Astrocyte of the cerebellum (primary cell): ENCODE results near the gene PSAPL1.

ENCODE experiments used
- DNase-seq: peaks from one replicate; pipeline ENCODE4 v3.0.0-alpha.2; 2011; ENCODE audit warnings: low read depth
- H3K4me3 ChIP-seq: 2 replicates; pipeline ENCODE4 v1.5.1; 2011; ENCODE audit warnings: mild to moderate bottlenecking, low read depth, low read length, moderate library complexity
- in situ Hi-C: cut with HindIII; loops from 2 replicates; pipeline ENCODE4 v1.10.0; 2017; ENCODE audit warnings: low sequenced_read_pairs
- TF ChIP-seq, protein P1 (sequence below): IDR thresholded peaks from 2 replicates; pipeline ENCODE4 v1.5.1; 2012; ENCODE audit warnings: low read length, low read depth, moderate library complexity, mild to moderate bottlenecking; ENCODE audit errors: missing control alignments

Gene PSAPL1

DNA sequence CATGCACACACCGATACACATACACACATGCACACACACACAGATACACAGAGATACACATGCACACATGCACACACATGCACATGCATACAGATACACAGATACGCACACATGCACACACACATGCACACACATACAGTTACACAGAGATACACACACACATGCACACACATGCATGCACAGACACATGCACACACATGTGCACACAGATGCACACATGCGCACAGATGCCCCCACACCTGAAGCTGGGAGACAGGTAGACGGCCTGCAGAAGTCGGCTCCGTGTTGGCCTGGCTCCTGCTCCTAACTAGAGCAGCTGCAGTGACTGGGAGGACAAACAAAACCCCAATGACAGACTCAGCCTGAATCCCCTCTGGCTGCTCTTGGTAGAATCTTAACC lies 46.8 kb downstream of the PSAPL1 start:
- in situ Hi-C loops, result no loop called here
- H3K4me3 ChIP-seq, result no peak overlapping the region
- no peak for DNase-seq
- TF ChIP-seq, protein P1, sequence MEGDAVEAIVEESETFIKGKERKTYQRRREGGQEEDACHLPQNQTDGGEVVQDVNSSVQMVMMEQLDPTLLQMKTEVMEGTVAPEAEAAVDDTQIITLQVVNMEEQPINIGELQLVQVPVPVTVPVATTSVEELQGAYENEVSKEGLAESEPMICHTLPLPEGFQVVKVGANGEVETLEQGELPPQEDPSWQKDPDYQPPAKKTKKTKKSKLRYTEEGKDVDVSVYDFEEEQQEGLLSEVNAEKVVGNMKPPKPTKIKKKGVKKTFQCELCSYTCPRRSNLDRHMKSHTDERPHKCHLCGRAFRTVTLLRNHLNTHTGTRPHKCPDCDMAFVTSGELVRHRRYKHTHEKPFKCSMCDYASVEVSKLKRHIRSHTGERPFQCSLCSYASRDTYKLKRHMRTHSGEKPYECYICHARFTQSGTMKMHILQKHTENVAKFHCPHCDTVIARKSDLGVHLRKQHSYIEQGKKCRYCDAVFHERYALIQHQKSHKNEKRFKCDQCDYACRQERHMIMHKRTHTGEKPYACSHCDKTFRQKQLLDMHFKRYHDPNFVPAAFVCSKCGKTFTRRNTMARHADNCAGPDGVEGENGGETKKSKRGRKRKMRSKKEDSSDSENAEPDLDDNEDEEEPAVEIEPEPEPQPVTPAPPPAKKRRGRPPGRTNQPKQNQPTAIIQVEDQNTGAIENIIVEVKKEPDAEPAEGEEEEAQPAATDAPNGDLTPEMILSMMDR, result no peak

DNA sequence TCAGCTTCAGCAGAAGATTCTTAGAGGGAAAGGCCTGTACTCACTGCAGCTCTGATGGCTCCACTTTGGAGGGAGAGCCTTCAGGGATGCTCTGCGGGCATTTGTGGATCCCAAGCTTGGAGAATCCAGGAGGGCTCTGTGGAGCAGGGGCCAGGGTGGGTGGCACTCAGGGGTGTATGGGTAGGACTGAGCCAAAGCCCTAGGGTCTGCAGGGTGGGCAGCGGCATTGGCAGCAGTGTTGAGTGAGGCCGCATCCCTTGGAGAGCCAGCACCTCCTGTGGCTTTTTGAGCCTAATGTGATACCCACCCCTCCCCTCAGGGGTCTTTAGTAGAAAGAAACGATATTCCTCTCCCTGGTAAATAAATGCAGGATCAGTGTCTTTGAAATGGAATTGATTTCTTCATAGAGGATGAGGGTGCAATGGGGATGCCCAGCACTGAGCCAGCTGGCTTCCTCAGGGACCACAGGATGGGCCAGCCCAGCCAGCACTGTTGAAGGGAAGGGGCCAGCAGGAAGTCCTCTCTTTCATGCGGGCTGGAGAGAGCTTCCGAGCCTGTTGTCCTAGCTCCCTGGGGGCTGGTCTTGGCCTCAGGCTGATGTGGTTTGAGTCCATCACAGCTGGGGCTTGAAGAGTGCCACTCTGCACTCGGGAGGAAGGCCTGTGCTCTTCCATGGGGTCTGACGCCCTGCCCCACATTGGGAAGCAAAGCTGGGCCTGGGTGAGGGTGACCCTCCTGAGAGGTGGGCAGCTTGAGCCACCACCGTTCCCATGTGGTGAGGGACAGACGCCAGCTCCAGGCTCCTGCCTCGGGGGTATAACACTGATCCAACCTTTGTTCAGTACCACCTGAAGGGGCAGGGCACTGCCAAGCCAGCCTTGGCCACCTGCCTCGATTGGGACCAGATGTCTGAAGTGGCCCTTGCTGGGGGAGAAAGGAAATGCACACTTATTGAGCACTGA lies 49.5 kb downstream of the PSAPL1 start:
- no peak overlapping the region for H3K4me3 ChIP-seq
- TF ChIP-seq, protein P1, result no peak
- in situ Hi-C loops, result no loop called here
- DNase-seq, result no peak

DNA sequence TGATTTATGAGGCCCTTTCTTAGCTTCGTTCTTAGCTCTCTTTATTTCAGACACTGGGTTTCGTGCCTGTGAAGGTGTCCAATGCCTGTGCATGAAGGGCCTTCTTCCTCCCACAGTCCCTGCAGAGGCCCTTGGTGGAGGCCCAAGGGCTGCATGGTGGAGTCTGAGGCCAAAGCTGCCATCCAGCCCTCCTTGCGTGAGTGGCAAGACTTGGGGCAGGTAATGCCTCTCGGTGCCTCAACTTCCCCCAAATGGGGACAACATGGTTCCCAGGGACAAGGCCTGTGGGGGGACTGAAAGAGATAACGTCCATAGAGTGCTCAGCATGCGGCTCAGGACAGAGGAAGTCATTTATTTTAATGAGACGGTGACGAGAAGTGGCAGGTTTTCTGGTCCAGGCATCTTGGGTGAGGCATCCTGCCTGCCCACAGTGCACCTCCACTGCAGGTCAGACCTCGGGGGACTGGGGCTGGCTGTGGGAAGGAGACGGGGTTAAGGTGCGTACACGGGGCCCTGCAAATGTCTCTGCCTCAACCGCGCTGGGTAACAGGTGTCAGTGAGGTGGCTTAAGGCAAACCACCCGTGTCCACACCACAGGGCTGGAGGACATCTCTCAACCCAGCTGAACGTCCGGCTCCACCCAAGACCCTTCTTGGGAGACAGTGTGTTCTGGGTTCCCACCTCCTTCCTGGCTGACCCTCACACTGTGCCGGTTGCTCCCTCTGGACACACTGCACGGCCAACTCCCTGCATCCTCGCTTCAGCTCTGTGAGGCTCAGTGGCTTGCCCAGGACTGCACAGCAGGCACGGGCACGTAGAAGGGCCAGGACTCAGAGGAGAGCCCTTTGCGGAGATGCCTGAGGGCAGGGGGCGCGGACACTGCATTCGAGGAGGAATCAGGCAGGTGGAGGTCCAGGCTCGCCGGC lies 50.5 kb downstream of the PSAPL1 start:
- TF ChIP-seq, protein P1, result no peak
- no peak overlapping the region for H3K4me3 ChIP-seq
- no peak for DNase-seq
- in situ Hi-C loops, result no loop called here

DNA sequence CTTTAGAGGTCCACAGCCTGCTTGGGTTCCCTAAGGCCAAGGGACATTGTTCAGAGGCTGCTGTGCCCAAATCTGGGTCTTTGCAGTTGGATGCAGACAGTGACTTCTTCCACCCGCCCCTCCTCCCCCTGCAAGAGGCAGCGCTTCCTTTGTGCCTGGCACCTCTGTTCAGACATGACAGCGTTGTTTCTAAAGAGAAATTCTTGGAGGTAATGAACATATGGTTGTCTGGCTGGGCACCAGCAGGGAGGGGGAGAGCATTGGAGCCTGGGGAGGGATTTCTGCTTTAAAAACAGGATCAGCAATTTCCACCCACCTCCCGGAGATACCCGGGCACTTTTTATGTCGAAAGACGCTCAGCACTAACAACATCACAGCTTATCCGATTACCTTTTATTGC lies 51.5 kb downstream of the PSAPL1 start:
- no peak overlapping the region for H3K4me3 ChIP-seq
- no peak for DNase-seq
- TF ChIP-seq, protein P1, result no peak
- in situ Hi-C loops, result no loop called here

DNA sequence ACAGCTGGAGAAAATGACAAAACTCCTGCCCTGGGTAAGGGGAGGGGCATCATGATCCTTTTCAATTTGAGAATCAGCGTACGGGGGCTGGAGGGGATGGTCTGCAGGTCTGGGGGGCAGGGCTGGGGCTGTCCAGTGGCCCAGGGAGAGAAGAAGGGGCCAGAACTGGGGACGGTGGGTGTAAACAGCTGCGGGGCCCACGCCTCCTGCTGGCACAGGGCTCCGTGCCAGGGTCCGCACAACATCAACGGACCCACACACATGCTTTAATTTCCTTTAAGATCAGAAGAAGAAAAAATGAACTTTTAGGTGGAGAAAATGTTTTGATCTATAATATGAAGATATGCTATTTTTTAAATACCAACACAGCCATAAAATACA lies 52.1 kb downstream of the PSAPL1 start:
- TF ChIP-seq, protein P1, result no peak
- in situ Hi-C loops, result no loop called here
- DNase-seq, result no peak

DNA sequence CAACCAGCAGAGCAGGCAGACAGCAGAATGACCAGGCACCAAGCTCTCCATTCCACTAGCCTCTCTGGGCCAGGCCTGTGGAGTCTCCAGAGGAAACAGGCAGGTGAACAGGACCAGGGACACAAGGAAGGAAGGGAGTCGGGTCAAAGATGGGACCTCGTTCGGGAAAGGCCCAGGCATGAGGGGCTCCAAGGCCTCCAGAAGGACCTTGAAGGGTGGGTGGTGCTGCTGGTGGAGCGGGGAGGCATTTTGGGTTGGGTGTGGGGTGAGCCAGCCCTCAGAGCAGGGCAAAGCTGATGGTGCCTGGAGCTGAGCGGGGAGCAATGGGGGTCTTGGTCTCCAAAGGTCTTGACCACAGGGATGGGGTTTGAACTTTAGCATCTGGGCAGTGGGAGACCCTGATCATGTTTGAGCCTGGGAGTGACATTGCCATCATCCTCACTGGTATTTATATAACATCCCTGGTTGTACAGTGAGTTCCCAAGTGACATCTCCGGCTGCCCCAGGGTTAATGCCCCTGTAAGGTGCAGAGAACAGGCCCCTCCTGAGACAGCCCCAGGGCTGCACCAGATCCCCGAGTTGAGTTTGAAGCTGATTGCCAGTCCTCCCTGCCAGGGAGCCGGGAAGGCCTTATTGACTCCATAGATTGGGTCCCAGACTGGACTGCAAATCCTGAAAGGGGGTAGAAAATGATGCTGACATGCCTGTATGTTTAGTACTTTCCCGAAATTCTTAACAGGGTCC lies 52.7 kb downstream of the PSAPL1 start:
- no peak for DNase-seq
- TF ChIP-seq, protein P1, result no peak
- in situ Hi-C loops, result no loop called here
- no peak overlapping the region for H3K4me3 ChIP-seq

More for the DNA sequence above, 52.1 kb downstream of the PSAPL1 start:
- H3K4me3 ChIP-seq, result no peak overlapping the region
